ENCODE results near the gene TPST1.
"Not testable (repeated sequence)": the region's sequence is repeated elsewhere in the genome, so short reads cannot be mapped to it uniquely, and the experiment has no call there.

The TPST1 gene

DNA sequence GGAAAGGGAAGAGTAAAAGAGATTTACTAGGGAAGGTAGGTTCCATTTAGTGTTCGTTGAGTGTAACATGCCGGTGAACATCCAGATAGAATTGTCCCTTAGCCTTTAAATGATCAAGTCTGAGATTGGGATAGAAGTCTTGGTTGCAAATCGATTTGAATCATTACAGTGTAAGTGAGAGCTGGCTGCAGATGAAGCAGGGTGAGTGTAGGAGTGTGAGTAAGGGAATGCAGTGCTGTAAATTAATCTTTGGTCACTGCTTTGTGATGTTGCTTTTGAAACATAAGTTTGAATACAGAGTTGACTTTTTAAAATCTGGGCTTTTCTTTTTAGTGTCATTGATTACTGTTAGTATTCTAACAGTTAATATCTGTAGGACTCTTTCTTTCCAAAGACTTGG lies 16.3 kb downstream of the TPST1 start:
- H2AFZ ChIP-seq (ENCODE audit: low read depth, low read length): no peak overlapping the region
- no peaks in the 10 kb centered on the region for H4K20me1 ChIP-seq (ENCODE audit: insufficient read depth, low read length)
- H3K4me2 ChIP-seq (ENCODE audit: low read length): no peak overlapping the region
- H3K27ac ChIP-seq (ENCODE audit: low read length): no peak overlapping the region
- H3K9ac ChIP-seq (ENCODE audit: low read length): no peak overlapping the region
- H3K79me2 ChIP-seq (ENCODE audit: low read length): no peaks in the 10 kb centered on the region
- no peak for TF ChIP-seq CTCF (IDR thresholded peaks at IDR 0.05; ENCODE audit: low read depth, low read length)
- TF ChIP-seq EZH2phosphoT487 (IDR thresholded peaks at IDR 0.05; ENCODE audit: low read depth): no peak
- no peaks in the 10 kb centered on the region for H3K36me3 ChIP-seq (replicated peaks; ENCODE audit: low read depth, low read length)
- no peaks in the 10 kb centered on the region for H3K27me3 ChIP-seq (ENCODE audit: low read depth, low read length)
- no peaks in the 10 kb centered on the region for H3K4me1 ChIP-seq (ENCODE audit: low read length)
- no peaks in the 10 kb centered on the region for H3K9me3 ChIP-seq (ENCODE audit: insufficient read depth, low read length)
- no peak overlapping the region for H3K4me3 ChIP-seq (ENCODE audit: low read length)

- Histone ChIP-seq H3K4me2 (ENCODE audit: low read length) (no peak overlapping the region), H2AFZ (ENCODE audit: low read depth, low read length) (no peak overlapping the region), H3K9me3 (ENCODE audit: insufficient read depth, low read length) (no peaks in the 10 kb centered on the region), H3K79me2 (ENCODE audit: low read length) (no peaks in the 10 kb centered on the region), H3K9ac (ENCODE audit: low read length) (no peak overlapping the region), H3K36me3 (replicated peaks; ENCODE audit: low read depth, low read length) (no peaks in the 10 kb centered on the region), H3K27ac (ENCODE audit: low read length) (no peak overlapping the region), H3K4me1 (ENCODE audit: low read length) (no peaks in the 10 kb centered on the region), H4K20me1 (ENCODE audit: insufficient read depth, low read length) (no peaks in the 10 kb centered on the region), H3K4me3 (ENCODE audit: low read length) (no peak overlapping the region), H3K27me3 (ENCODE audit: low read depth, low read length) (no peaks in the 10 kb centered on the region)
- no peak for TF ChIP-seq CTCF (IDR thresholded peaks at IDR 0.05; ENCODE audit: low read depth, low read length)
- no peak for TF ChIP-seq EZH2phosphoT487 (IDR thresholded peaks at IDR 0.05; ENCODE audit: low read depth)
Measured at GRCh38 chr7:66227808-66228207, 22.7 kb downstream of the TPST1 start.

- H3K4me2 ChIP-seq (ENCODE audit: low read length); H3K9ac ChIP-seq (ENCODE audit: low read length); H3K27me3 ChIP-seq (ENCODE audit: low read depth, low read length); H3K36me3 ChIP-seq (replicated peaks; ENCODE audit: low read depth, low read length); H3K79me2 ChIP-seq (ENCODE audit: low read length); H3K27ac ChIP-seq (ENCODE audit: low read length); H3K4me3 ChIP-seq (ENCODE audit: low read length); H3K9me3 ChIP-seq (ENCODE audit: insufficient read depth, low read length); H4K20me1 ChIP-seq (ENCODE audit: insufficient read depth, low read length); H3K4me1 ChIP-seq (ENCODE audit: low read length); H2AFZ ChIP-seq (ENCODE audit: low read depth, low read length): not testable (repeated sequence)
Measured at GRCh38 chr7:66231326-66232216, 26.4 kb downstream of the TPST1 start.

GRCh38 chr7:66233638-66234037 lies 28.5 kb downstream of the TPST1 start:
- H3K9ac ChIP-seq (ENCODE audit: low read length): no peak overlapping the region
- no peaks in the 10 kb centered on the region for H4K20me1 ChIP-seq (ENCODE audit: insufficient read depth, low read length)
- H3K79me2 ChIP-seq (ENCODE audit: low read length): no peaks in the 10 kb centered on the region
- H3K4me1 ChIP-seq (ENCODE audit: low read length): no peaks in the 10 kb centered on the region
- no peak overlapping the region for H2AFZ ChIP-seq (ENCODE audit: low read depth, low read length)
- no peak overlapping the region for H3K4me3 ChIP-seq (ENCODE audit: low read length)
- no peaks in the 10 kb centered on the region for H3K9me3 ChIP-seq (ENCODE audit: insufficient read depth, low read length)
- no peak overlapping the region for H3K4me2 ChIP-seq (ENCODE audit: low read length)
- no peak for TF ChIP-seq EZH2phosphoT487 (IDR thresholded peaks at IDR 0.05; ENCODE audit: low read depth)
- TF ChIP-seq CTCF (IDR thresholded peaks at IDR 0.05; ENCODE audit: low read depth, low read length): no peak
- no peak overlapping the region for H3K27ac ChIP-seq (ENCODE audit: low read length)
- H3K36me3 ChIP-seq (replicated peaks; ENCODE audit: low read depth, low read length): no peaks in the 10 kb centered on the region
- no peaks in the 10 kb centered on the region for H3K27me3 ChIP-seq (ENCODE audit: low read depth, low read length)
